Neuron (in vitro differentiated cells): ENCODE measurements around the gene HOXA11.

Source experiments
- H2AFZ ChIP-seq: one replicate; pipeline ENCODE4 v1.6.1; 2013; ENCODE audit warnings: low read depth, mild to moderate bottlenecking, inconsistent platforms, low read length, moderate library complexity
- H3K27me3 ChIP-seq: one replicate; pipeline ENCODE4 v1.6.1; 2013; ENCODE audit warnings: low read length; ENCODE audit not compliant: insufficient read depth
- H3K36me3 ChIP-seq: one replicate; pipeline ENCODE4 v1.6.1; 2013; ENCODE audit warnings: low read length; ENCODE audit not compliant: insufficient read depth
- H3K4me1 ChIP-seq: one replicate; pipeline ENCODE4 v1.6.1; 2013; ENCODE audit warnings: low read length; ENCODE audit not compliant: insufficient read depth
- H3K4me3 ChIP-seq: 2 replicates; pipeline ENCODE4 v1.5.1; 2013; ENCODE audit warnings: mild to moderate bottlenecking, low read length, moderate library complexity
- H3K9me3 ChIP-seq: one replicate; pipeline ENCODE4 v1.6.1; 2013; ENCODE audit warnings: low read length

The HOXA11 gene

DNA sequence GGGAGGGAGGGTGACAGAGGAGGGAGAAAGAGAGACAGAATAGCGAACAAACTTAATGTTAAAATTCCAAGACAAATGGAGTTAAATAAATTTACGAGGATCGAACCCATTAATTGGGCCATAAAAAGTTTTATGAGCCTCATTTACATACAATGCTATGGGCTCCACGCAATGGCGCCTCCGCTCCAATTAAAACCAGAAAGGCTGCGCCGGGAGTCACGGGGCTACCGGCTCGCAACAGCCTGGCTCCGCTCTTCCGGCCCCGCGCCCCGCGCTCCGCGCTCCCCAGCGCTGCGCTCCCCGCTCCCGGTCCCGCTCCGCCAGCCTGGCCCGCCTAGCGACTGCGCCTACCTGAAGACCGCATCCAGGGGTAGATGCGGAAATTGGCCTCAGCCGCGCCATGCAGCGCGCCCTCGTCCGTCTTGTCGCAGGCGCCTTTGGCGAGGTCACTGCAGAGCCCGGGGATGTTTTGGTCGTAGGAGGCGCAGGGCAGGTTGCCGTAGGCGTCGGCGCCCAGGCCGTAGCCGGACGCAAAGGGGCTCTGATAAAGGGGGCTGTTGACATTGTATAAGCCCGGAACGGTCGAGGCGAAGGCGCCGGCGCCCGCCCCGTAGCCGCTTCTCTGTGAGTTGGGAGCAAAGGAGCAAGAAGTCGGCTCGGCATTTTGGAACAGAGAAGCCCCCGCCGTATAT, 29.1 kb downstream of the HOXA11 start:
- peak overlapping the region; percentile 36 for H3K4me3 ChIP-seq
- peaks cover 95% of the 10 kb centered on the region for H3K27me3 ChIP-seq
- no peak overlapping the region for H2AFZ ChIP-seq
- peaks cover 15% of the 10 kb centered on the region for H3K9me3 ChIP-seq
- H3K36me3 ChIP-seq: no peaks in the 10 kb centered on the region
- H3K4me1 ChIP-seq: peaks cover 10% of the 10 kb centered on the region

DNA sequence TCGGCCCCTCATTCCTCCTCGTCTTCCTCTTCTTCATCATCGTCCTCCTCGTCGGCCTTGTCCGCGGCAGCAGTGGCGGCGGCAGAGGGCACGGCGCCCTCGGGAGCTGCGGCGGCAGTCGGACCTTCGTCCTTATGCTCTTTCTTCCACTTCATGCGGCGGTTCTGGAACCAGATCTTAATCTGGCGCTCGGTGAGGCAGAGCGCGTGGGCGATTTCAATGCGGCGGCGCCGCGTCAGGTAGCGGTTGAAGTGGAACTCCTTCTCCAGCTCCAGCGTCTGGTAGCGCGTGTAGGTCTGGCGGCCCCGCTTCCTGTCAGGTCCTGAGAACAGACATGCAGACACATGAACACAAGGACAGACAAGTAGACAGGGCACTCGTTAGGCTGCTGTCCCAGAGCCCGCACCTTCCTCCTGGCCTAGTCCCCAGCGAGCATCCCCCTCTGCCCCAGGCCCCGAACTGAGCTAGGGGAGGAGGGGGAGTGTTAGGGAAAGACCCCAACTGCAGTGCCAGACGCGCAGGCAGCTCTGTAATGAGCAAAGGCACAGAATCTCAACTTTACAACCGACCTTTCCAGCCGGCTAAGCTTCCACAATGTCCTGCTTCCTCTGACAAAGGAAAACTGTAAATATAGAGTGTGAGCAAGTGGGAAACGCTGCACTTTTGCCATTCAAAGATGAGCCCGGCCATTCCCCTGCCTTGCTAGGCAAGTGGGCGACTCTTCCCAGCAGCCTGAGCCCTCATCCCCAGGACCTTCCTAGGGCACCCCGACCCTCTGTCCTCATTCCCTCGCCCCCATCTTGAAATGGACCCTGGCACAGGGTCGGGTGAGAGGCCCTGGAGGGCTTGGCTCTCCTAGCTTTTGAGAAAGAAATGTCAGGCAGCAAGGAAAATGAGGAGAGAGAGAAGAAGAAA, 29.9 kb downstream of the HOXA11 start:
- peaks cover 14% of the 10 kb centered on the region for H3K4me1 ChIP-seq
- peaks cover 96% of the 10 kb centered on the region for H3K27me3 ChIP-seq
- no peak overlapping the region for H3K4me3 ChIP-seq
- H3K36me3 ChIP-seq: no peaks in the 10 kb centered on the region
- H2AFZ ChIP-seq: no peak overlapping the region
- peaks cover 15% of the 10 kb centered on the region for H3K9me3 ChIP-seq

DNA sequence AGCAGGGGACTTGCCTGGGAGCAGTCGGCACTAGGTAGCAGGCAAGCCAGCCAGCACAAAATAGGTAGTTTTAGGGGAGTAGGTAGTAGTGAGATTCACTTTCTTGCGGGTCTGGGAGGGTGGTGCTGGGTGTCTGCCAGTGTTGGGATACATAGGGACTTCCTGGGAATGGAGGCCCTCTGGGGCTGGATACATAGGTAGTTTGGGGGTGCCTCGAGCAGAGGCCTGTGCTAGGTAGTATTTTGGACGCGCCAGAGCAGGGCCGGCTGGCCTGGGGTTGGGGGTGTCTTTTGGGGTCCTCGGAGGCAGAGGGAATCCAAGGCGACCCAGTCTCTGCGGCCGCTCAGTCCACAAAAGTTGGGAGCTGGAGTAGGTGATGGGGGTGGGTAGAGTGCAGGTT, 30.7 kb downstream of the HOXA11 start:
- Histone ChIP-seq H3K36me3 (no peaks in the 10 kb centered on the region), H3K9me3 (peaks cover 15% of the 10 kb centered on the region), H3K4me1 (peaks cover 14% of the 10 kb centered on the region), H3K27me3 (peaks cover 96% of the 10 kb centered on the region), H3K4me3 (no peak overlapping the region), H2AFZ (no peak overlapping the region)

DNA sequence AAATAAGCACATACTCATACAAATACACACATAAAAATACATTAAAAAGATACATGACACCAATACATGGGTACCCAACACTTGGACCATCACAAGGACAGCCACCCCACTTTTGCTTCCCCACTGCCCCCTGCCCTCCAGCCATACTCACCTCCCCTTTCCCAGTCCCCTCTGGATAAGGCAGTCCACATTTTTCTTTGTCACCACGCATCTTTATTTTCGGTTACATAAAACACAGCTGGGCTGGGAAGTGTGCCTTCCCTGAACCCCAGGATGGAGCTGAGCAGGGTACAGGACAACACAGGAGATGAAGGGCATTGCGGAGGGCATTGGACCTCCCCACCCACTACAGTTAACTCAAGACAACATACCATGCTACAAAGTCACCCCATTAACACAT, 31.5 kb downstream of the HOXA11 start:
- peaks cover 8% of the 10 kb centered on the region for H3K9me3 ChIP-seq
- H3K27me3 ChIP-seq: peaks cover 96% of the 10 kb centered on the region
- no peak overlapping the region for H2AFZ ChIP-seq
- no peak overlapping the region for H3K4me3 ChIP-seq
- H3K36me3 ChIP-seq: no peaks in the 10 kb centered on the region
- peaks cover 14% of the 10 kb centered on the region for H3K4me1 ChIP-seq

DNA sequence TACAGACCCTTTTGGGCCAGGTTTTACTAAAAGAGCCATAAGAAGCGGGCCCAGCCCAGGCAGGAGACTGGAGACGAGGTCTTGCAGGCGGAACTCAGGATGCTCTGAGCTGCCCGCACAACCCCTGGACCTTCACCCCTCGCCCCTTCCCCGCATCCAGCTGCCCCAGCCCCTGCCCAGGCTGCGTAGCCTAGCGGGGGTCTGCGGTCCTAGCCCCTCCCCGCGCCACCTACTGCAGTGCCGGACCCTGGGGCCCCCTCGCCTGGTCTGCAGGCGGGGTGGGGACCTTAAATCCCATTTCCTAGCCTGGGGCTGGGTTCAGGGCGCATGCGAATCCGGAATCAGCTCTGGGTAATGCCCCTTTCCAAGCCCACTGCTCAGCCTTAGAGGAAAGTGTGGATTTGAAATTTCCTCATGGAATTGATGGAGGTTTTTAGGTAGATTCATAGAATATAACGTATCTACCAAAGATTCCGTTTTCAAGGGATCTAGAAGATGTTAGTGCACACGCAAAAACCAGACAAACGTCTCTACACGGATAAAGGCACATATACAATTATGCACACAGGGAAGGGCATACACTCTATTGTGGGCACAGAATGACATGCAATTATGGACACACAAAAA, 32.1 kb downstream of the HOXA11 start:
- H3K9me3 ChIP-seq: peaks cover 5% of the 10 kb centered on the region

DNA sequence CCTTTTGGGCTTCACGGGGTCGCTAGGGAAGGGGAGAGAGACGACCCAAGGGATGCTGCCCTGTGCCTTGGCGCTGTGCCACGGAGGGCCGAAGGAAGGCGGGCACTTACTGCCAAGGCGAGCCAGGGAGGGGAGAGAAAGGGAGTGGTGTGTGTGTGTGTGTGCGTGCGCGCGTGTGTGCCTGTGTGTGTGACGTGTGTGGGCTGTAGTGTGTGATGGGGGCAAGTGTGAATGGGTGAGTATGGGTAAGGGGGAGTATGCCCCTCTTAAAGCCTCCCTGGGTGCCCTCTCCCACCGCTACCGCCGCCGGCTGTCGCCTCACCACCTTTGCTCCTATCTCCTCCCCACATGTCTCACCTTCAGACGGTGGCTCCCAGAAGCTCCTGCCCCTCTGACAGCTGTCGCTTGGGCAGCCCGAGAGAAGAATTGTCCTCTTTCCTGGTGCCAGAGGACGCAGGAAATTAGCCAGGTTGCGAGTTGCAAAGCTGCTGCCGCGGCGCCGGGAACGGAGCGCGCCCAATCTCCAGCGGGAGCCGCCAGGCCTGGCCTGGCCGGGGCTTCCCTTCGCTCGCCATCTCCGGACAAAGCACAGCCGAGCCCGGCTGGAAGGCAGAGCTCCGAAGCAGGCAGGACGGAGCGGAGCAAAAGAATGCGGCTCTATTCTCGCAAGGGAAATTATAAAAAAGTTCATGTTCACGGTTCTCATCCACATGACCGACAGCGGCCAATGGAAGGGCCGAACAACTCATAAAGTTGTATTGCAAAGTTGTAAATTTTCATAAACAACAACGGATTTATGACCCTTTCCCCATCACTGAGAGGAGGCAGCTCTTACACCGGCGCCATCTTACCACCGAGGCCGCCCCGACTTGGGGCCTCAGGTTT, 32.9 kb downstream of the HOXA11 start, which contains the start of gene HOXA3:
Gene HOXA3, minus strand, starts transcription at position 653 of the 885 bp plus-strand sequence. CDS start 41,943 bp downstream, outside the sequence.
- peaks cover 14% of the 10 kb centered on the region for H3K4me1 ChIP-seq

More for the DNA sequence above, 32.1 kb downstream of the HOXA11 start:
- Histone ChIP-seq H2AFZ (no peak overlapping the region), H3K4me1 (peaks cover 14% of the 10 kb centered on the region), H3K36me3 (no peaks in the 10 kb centered on the region), H3K27me3 (peaks cover 96% of the 10 kb centered on the region), H3K4me3 (no peak overlapping the region)

DNA sequence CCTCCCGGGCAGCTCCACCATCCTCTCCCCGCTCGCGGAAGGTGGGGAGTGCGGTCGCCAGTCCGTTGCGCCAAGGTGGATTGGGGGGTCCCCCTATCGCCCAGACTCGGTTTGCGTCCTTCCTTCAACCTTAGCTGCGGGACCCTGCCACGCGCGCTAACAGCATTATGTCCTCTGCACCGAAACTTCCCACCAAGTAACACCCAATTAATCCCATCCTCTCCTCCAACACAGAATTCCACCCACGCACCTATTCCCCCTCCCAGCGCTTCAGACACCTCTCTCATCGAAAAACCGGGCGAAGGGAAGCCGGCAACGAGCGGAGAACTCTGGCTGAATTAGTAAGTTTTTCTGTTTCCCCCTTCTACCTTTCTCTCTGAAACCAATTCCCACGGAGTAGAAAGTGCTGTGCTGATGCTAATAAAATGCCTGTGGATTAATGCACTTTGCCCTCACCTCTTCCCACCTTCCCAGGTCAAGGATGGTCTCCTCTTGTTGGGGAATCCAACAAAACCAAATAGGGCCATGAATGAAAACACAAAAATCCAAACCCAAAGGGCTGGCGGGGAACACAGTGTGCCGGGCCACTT, 33.6 kb downstream of the HOXA11 start:
- peak overlapping the region; percentile 43 for H3K4me3 ChIP-seq
- H3K9me3 ChIP-seq: peaks cover 8% of the 10 kb centered on the region
- H3K27me3 ChIP-seq: peaks cover 96% of the 10 kb centered on the region
- peaks cover 14% of the 10 kb centered on the region for H3K4me1 ChIP-seq
- peak overlapping the region; percentile 34 for H2AFZ ChIP-seq
- no peaks in the 10 kb centered on the region for H3K36me3 ChIP-seq

More for the DNA sequence above, 32.9 kb downstream of the HOXA11 start, which contains the start of gene HOXA3:
- peaks cover 95% of the 10 kb centered on the region for H3K27me3 ChIP-seq
- peak within 1 kb of the TSS; percentile 34 for H2AFZ ChIP-seq
- H3K4me3 ChIP-seq: peak within 1 kb of the TSS; percentile 43
- peaks cover 5% of the 10 kb centered on the region for H3K9me3 ChIP-seq
- H3K36me3 ChIP-seq: no peaks in the 10 kb centered on the region

DNA sequence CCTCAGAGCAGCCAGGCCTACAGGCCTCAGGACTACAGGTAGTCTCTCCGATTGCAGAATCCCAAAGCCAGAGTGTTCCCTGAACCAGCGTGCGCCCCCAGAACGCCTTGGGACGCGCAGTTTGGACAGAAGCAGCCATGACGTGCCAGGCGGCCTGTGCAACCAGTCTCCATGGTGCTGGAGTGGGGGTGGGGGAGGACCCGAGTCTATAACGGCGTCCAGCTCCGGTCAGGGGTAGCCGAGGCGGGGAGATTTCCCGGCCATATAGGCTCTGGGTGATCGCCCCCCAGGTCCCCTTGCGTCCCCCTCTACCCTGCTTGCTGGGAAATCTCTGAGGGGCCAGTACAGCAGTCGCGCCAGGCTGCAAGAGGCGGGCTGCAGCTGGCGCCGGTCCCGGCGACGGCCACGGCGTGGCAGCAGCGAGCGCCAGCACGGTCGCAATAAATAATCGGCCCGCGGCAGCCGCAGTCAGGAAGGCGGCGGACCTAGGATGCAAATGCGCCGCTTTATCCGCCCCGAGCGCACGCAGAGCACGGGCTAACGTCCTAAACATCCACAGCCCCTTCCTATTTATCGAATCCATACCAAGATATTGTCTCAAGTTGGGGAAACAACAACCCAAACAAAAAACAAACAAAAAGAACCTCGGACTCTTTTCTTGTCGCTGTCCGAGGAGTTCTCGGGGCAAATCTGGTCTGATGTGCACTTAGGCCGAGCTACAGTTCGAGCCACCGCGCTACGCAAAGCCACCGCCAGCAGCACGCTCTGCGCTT, 34.3 kb downstream of the HOXA11 start:
- Histone ChIP-seq H3K9me3 (peaks cover 8% of the 10 kb centered on the region), H3K4me3 (peak overlapping the region; percentile 43), H3K27me3 (peaks cover 96% of the 10 kb centered on the region), H3K4me1 (peaks cover 10% of the 10 kb centered on the region), H2AFZ (peak overlapping the region; percentile 34), H3K36me3 (no peaks in the 10 kb centered on the region)

DNA sequence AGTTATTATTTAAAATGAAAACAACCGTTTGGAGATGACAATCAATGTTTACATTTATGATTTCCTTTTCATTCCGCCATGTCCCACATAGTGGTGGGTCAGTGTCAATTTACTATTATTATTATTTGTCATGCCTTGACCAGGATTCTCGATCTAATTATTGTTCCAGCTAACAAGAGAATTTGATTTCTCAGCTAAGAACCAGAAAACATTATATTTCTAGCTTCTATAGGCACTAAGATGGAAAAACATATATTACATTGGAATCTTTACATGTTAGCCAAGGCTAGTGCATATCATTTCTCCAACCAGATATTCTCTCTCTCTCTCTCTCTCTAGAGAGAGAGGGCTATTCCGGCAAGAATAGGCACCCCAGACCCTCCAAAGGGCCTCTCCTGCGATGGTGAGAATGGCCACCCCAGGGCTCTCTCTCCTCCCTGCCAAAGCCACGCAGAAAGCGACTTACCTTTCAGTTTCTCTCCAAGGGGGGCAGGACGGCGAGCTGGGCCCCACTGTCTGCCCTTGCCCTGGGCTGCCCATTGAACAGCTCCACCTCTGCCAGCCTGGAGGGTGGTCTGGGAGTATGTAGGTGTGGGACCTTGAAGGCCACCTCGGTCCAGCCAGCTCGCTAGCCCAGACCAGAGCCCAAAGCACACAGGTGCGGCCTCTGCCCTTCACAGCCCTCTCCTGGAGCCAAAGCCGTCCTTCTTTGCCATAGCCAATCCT, 35.0 kb downstream of the HOXA11 start:
- Histone ChIP-seq H3K9me3 (peaks cover 8% of the 10 kb centered on the region), H3K36me3 (no peaks in the 10 kb centered on the region), H3K4me3 (peak overlapping the region; percentile 43), H3K4me1 (peaks cover 10% of the 10 kb centered on the region), H2AFZ (no peak overlapping the region), H3K27me3 (peaks cover 96% of the 10 kb centered on the region)

DNA sequence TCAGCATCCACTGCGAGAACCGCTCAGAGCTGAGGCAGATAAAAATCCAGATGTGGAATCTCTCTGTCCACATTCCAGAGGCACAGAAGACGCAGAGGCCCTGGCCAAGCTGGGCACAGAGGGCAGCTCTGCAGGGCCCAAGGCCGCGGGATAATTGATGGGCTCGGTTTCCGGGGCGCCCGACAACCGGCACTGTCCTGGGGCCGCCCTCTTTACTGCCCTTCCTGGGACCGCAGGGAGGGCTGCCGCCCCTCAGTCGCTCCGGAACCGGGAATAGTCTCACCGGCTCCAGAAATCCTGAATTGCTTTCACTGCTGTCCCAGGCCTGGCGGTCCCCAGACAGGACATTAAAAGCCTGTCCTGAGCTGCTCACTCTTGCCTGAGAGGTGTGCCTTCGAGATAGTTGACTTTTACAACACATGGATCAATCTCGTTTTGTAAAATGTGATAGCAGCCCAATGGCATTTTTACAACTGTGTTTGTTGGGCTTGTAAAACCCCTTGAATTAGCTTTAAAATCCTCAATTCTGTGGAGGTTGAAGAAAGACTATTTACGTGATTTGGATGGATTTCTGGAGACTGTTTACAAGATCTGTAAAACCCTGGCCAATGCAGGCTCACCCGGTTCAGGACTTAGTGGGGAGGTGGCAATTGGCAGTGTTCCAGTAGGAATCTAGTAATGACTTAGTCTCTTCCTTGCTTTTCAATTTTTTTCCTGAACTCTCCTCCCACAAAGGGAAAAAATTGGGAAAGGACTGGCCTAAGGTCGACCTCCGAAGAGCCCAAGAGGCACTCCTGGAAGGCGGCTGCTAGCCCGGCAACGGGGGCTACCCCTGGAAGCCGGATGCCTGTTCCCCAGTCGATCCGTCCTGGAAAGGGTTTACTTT, 36.0 kb downstream of the HOXA11 start:
- no peaks in the 10 kb centered on the region for H3K36me3 ChIP-seq
- no peak overlapping the region for H3K4me3 ChIP-seq
- H3K27me3 ChIP-seq: peaks cover 96% of the 10 kb centered on the region

More for the DNA sequence above, 36.0 kb downstream of the HOXA11 start:
- Histone ChIP-seq H3K4me1 (peaks cover 10% of the 10 kb centered on the region), H2AFZ (no peak overlapping the region), H3K9me3 (peaks cover 3% of the 10 kb centered on the region)
